ENCODE data around the gene NTM. TPM values are rescaled to one million over a fixed set of nuclear protein-coding genes. Genes with fewer than 3 reads are reported as not detected.

Gene NTM
- total and polyA plus RNA-seq, 2 of the 8 experiments (the other 6 are each of a cell fraction or from before 2014, with no cell fraction given): 13.4 to 20.0 TPM

DNA sequence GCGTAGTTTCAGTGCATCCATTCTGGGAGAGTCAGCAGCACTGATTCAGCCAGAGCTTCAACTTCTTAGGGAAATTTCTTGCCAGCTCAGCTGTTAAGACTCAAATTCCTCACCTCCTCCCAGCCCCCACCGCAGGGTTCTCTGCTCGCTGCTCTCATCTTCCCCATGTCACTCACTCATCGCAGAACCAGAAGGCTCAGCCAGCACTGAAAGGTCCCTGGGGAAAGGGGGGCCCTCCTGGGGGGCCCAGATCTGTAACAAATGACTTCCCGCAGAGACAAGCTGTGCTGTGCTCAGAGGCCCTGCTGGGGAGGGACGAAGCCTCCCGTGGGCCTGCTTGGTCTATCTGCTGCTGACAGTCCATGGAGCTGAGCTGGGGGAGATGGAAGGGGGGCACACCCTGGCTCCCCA lies 220.6 kb downstream of the NTM start:
- POLR2A ChIA-PET (ENCODE audit: partially characterized antibody): no interaction called here
- no peaks in the 10 kb centered on the region for H3K79me2 ChIP-seq (ENCODE audit: control insufficient read depth in 1 of 2, insufficient read depth in 2 of 2, low read length in 2 of 2)
- H4K91ac ChIP-seq (replicated peaks; ENCODE audit: insufficient read length, low read length): no peak overlapping the region
- no peak overlapping the region for H2BK120ac ChIP-seq (replicated peaks; ENCODE audit: low read depth, low read length)
- no peaks in the 10 kb centered on the region; a peak in 2 of 7 replicates for H3K27me3 ChIP-seq (replicated peaks in 1 of 4; ENCODE audit: control insufficient read depth in 3 of 4, extremely low read depth in 1 of 4, insufficient read depth in 3 of 4, low read length in 3 of 4)
- H3K23me2 ChIP-seq (ENCODE audit: low read depth, low read length): no peaks in the 10 kb centered on the region; the same call in 1 of the 2 replicates
- DNase-seq (ENCODE audit: low read depth in 1 of 2, low spot score in 2 of 2): peak in 1 of 2 experiments; percentile 63
- H3K36me3 ChIP-seq (ENCODE audit: control insufficient read depth in 2 of 4, insufficient read depth in 4 of 4, low read length in 3 of 4): no peaks in the 10 kb centered on the region
- WGBS, 2 experiments (ENCODE audit: extremely low coverage in 1 of 2, insufficient coverage in 1 of 2, insufficient read length in 1 of 2, insufficient replicate concordance in 2 of 2, low coverage in 1 of 2, low lambda C conversion rate in 2 of 2, missing lambda C conversion rate in 1 of 2): 42% methylated on average over 7 of the region's 7 CpGs; no CpG with 5 or more reads in 1 of the 2 experiments
- H2AFZ ChIP-seq (ENCODE audit: low read length): no peak overlapping the region
- H3K9me3 ChIP-seq (ENCODE audit: insufficient read depth in 2 of 2, low read depth in 1 of 2, low read length in 1 of 2): no peaks in the 10 kb centered on the region
- H2BK12ac ChIP-seq (ENCODE audit: low read depth, low read length): peak overlapping the region; percentile 61; the same call in 1 of the 2 replicates
- no peak for TF ChIP-seq TAF1 (IDR thresholded peaks at IDR 0.05; ENCODE audit: low read depth, low read length)
- TF ChIP-seq TEAD4 (IDR thresholded peaks at IDR 0.05; ENCODE audit: low read depth, low read length): peak; percentile 39; the same call in 1 of the 2 replicates
- 0 out of 2 replicates have a peak, but pooled peaks have one; percentile 43 for TF ChIP-seq MAFK (IDR thresholded peaks at IDR 0.05; ENCODE audit: low read depth, low read length)
- no peaks in the 10 kb centered on the region for H4K20me1 ChIP-seq (replicated peaks in 1 of 2; ENCODE audit: control insufficient read depth in 1 of 2, insufficient read depth in 2 of 2, low read length in 2 of 2)
- no peak overlapping the region for H2AK5ac ChIP-seq (ENCODE audit: low read depth, low read length)
- no peak overlapping the region for H2BK20ac ChIP-seq (ENCODE audit: low read length)
- no peak overlapping the region for H3K27ac ChIP-seq (ENCODE audit: low read depth, low read length)
- H3K56ac ChIP-seq (replicated peaks; ENCODE audit: insufficient read length, low read depth, low read length): no peak overlapping the region
- H4K8ac ChIP-seq (ENCODE audit: extremely low read depth, insufficient read depth, low read length): no peak overlapping the region
- peak overlapping the region; percentile 39 to 44; a peak in 3 of 4 replicates for H3K4me2 ChIP-seq (ENCODE audit: insufficient read depth in 1 of 2, low read depth in 2 of 2, low read length in 2 of 2)
- H4K5ac ChIP-seq (ENCODE audit: insufficient read length, low read depth, low read length): no peak overlapping the region
- H3K79me1 ChIP-seq (ENCODE audit: low read depth, low read length): no peaks in the 10 kb centered on the region
- no peak overlapping the region for H3K14ac ChIP-seq (ENCODE audit: insufficient read length)
- peak; percentile 52 for FAIRE-seq
- H3K4me3 ChIP-seq (ENCODE audit: extremely low read depth in 1 of 4, insufficient read depth in 2 of 4, low read depth in 3 of 4, low read length in 4 of 4): no peak overlapping the region
- H2BK5ac ChIP-seq (ENCODE audit: low read depth, low read length): peak overlapping the region; percentile 50; the same call in 1 of the 2 replicates
- H2BK15ac ChIP-seq (ENCODE audit: low read length): 0 out of 2 replicates have a peak overlapping the region, but pooled peaks have one; percentile 82
- H3K23ac ChIP-seq (ENCODE audit: insufficient read length): no peak overlapping the region
- CTCF ChIA-PET (ENCODE audit: partially characterized antibody): interaction anchor here (8.3 to 38.6 kb wide), 3 partner anchors 8 to 73 kb away, joined by 137 to 1023 read pairs (median 150); no protein-coding TSS in a partner anchor
- H3K4ac ChIP-seq (replicated peaks; ENCODE audit: insufficient read length, low read depth, low read length): peak overlapping the region; percentile 17
- H3K4me1 ChIP-seq (replicated peaks in 1 of 4; ENCODE audit: control insufficient read depth in 3 of 4, insufficient read depth in 4 of 4, low read length in 3 of 4): peaks cover 8 to 21% (median 15%) of the 10 kb centered on the region in 4 experiments
- H3K9ac ChIP-seq (replicated peaks in 1 of 4; ENCODE audit: extremely low read depth in 1 of 4, low read depth in 3 of 4, low read length in 3 of 4): no peak overlapping the region
- peak overlapping the region; percentile 41; the same call in 1 of the 2 replicates for H3K18ac ChIP-seq (ENCODE audit: extremely low read depth, low read length)
